Liver (tissue), 3 donors: ENCODE results near the gene TAF13.

Experiments
- CTCF ChIP-seq: fragments of 150-350 bp; IDR thresholded peaks from 2 replicates; pipeline ENCODE4 v1.5.1; 2017; ENCODE audit warnings: improper control_type of control experiment, low read depth, low read length; ENCODE audit not compliant: missing input control
- EGR1 ChIP-seq, 2 donors: IDR thresholded peaks; 2 replicates each; pipeline ENCODE4 v1.6.1; 2016 to 2018; ENCODE audit warnings: antibody characterized with exemption in 2 of 2, low read depth in 2 of 2
- FOXA1 ChIP-seq: IDR thresholded peaks from 2 replicates; pipeline ENCODE4 v1.6.1; 2016; ENCODE audit warnings: antibody characterized with exemption
- GABPA ChIP-seq, 2 donors: IDR thresholded peaks in 1 of 2; conservative IDR thresholded peaks in 1 of 2; 2 replicates each; pipeline ENCODE4 v1.6.1; 2016; ENCODE audit warnings: antibody characterized with exemption in 2 of 2, mild to moderate bottlenecking in 1 of 2, moderate library complexity in 1 of 2
- HNF4A ChIP-seq, 2 donors: conservative IDR thresholded peaks; 2 replicates each; pipeline ENCODE4 v1.6.1; 2016; ENCODE audit warnings: antibody characterized with exemption in 2 of 2, mild to moderate bottlenecking in 2 of 2
- RAD21 ChIP-seq, 2 donors: IDR thresholded peaks; 2 replicates each; pipeline ENCODE4 v1.6.1; 2016; ENCODE audit warnings: antibody characterized with exemption in 2 of 2, mild to moderate bottlenecking in 2 of 2
- SP1 ChIP-seq: IDR thresholded peaks from 2 replicates; pipeline ENCODE4 v1.6.1; 2018; ENCODE audit warnings: antibody characterized with exemption, mild to moderate bottlenecking
- TAF1 ChIP-seq: conservative IDR thresholded peaks from 2 replicates; pipeline ENCODE4 v1.6.1; 2016; ENCODE audit warnings: antibody characterized with exemption, mild to moderate bottlenecking
- TF ChIP-seq, protein P1 (sequence below): IDR thresholded peaks from 2 replicates; pipeline ENCODE4 v1.6.1; 2016; ENCODE audit warnings: antibody characterized with exemption
- donor health status: healthy.
- donor health status: healthy.

GRCh38 chr1:109047339-109047738 lies 28.5 kb downstream of the TAF13 start:
- no peak for TF ChIP-seq CTCF
- TF ChIP-seq, protein P1, sequence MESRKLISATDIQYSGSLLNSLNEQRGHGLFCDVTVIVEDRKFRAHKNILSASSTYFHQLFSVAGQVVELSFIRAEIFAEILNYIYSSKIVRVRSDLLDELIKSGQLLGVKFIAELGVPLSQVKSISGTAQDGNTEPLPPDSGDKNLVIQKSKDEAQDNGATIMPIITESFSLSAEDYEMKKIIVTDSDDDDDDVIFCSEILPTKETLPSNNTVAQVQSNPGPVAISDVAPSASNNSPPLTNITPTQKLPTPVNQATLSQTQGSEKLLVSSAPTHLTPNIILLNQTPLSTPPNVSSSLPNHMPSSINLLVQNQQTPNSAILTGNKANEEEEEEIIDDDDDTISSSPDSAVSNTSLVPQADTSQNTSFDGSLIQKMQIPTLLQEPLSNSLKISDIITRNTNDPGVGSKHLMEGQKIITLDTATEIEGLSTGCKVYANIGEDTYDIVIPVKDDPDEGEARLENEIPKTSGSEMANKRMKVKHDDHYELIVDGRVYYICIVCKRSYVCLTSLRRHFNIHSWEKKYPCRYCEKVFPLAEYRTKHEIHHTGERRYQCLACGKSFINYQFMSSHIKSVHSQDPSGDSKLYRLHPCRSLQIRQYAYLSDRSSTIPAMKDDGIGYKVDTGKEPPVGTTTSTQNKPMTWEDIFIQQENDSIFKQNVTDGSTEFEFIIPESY, result no peak
- no peak for TF ChIP-seq RAD21 (IDR thresholded peaks at IDR 0.05)
- TF ChIP-seq GABPA (IDR thresholded peaks at IDR 0.05 in 1 of 2, conservative IDR thresholded peaks at IDR 0.05 in 1 of 2), result no peak
- TF ChIP-seq FOXA1, result no peak
- TF ChIP-seq EGR1 (IDR thresholded peaks at IDR 0.05; ENCODE audit: low read depth in 2 of 2), result no peak
- TF ChIP-seq SP1, result no peak
- TF ChIP-seq HNF4A (conservative IDR thresholded peaks at IDR 0.05), result no peak
- TF ChIP-seq TAF1, result no peak
